AG09319 (cell line): ENCODE data around the gene PNLIP.

Source experiments
- DNase-seq: peaks from one replicate; pipeline ENCODE4 v3.0.0-alpha.2; 2010; ENCODE audit warnings: low read depth; ENCODE audit errors: extremely low read depth
- CTCF ChIP-seq: IDR thresholded peaks from 2 replicates; pipeline ENCODE4 v1.5.1; 2011; ENCODE audit warnings: low read depth, mild to moderate bottlenecking, inconsistent platforms, low read length, moderate library complexity

Gene PNLIP

GRCh38 chr10:116567335-116567734 is 21.6 kb downstream of the PNLIP start:
- no peak for TF ChIP-seq CTCF
- no peak for DNase-seq

GRCh38 chr10:116574797-116575196 is 29.1 kb downstream of the PNLIP start:
- no peak for DNase-seq
- no peak for TF ChIP-seq CTCF

GRCh38 chr10:116587878-116588591 is 42.3 kb downstream of the PNLIP start:
- no peak for DNase-seq
- no peak for TF ChIP-seq CTCF

- no peak for TF ChIP-seq CTCF
- DNase-seq: no peak
Measured at GRCh38 chr10:116588995-116589394, 43.3 kb downstream of the PNLIP start.

GRCh38 chr10:116589926-116590325 is 44.2 kb downstream of the PNLIP start:
- no peak for TF ChIP-seq CTCF
- no peak for DNase-seq

GRCh38 chr10:116590590-116591444 is 45.1 kb downstream of the PNLIP start, which contains the start of gene PNLIPRP1:
PNLIPRP1 (plus strand) TSS chr10:116590959; CDS start chr10:116591130, 171 bp downstream.
- no peak for DNase-seq
- no peak for TF ChIP-seq CTCF

GRCh38 chr10:116593139-116593740 is 47.5 kb downstream of the PNLIP start:
- TF ChIP-seq CTCF: no peak
- DNase-seq: no peak
